Erythroblast (primary cell): ENCODE measurements around the gene MEF2C.

ENCODE experiments used
- DNase-seq, 2 experiments: peaks; one replicate each; lab custom pipeline; 2025; lab: John Stamatoyannopoulos, UW
- GATA1 ChIP-seq: IDR thresholded peaks from 2 replicates; pipeline ENCODE4 v1.6.1; 2011; ENCODE audit warnings: low read depth, mild to moderate bottlenecking, control low read depth, low read length, moderate library complexity
- POLR2A ChIP-seq: IDR thresholded peaks from 2 replicates; pipeline ENCODE4 v1.6.1; 2011; ENCODE audit warnings: mild to moderate bottlenecking, low read length

MEF2C gene

DNA sequence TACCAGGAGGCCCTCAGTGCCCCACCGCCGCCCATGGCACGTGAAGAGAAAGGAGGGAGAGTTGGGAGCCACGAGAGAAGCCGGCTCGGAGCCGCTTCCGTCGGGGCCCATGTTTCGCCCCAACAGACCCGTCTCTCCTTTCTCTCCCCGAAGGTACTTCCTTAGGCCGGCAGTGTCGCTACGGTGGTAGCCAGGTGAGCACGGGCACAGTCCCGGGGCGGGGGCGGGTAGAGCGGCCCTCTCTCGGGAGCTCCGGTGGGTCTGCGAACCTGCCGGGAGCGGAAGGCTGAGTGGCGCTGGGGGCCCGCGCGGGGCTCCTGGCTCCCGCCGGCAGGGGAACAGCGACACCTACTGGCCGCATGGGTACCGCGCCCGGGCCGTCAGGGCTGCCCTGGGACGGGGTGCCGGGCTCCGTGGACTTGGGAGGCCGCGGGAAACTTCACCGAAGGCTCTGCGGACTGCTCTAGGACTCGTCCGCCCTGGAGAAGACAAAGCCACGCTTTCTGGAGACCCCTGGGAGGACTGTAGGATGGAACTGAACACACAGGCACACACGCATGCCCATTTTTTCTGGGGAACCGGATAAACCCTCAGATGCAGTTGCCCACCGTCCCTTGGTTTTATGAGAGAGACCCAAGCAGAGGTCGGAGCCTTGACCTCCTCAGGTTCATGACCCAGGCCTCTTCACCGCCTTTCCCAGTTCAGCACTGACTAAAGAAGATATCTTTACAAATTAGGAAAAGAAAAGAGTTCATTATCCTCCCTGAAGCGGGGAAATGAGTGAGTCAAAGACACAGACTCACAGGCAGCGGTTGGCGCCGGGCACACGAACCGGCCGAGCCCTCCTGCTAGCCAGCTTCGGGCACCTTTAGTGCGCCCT lies 202.5 kb downstream of the MEF2C start:
- TF ChIP-seq POLR2A = no peak
- no peak for TF ChIP-seq GATA1
- peak; percentile 67 to 80 for DNase-seq

DNA sequence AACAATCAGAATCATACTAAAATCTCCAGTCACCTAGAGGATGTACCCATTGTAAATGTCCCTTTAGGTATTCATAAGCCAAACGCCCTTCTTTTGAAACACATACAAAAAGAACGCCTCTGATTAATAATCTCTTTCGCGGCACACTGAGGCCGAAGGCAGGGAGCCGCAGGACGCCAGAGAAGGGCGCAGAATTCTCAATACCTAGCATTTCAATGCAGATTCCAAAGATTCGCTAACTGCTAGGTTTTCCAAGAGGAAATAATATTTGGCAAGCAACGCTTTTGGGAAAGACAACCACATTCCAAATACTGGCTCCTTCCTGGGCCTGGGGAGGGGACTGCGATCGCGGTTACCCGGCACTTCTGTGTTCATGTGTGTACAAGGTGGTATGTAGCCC lies 203.3 kb downstream of the MEF2C start:
- TF ChIP-seq GATA1 (no peak), POLR2A (no peak)
- no peak for DNase-seq

DNA sequence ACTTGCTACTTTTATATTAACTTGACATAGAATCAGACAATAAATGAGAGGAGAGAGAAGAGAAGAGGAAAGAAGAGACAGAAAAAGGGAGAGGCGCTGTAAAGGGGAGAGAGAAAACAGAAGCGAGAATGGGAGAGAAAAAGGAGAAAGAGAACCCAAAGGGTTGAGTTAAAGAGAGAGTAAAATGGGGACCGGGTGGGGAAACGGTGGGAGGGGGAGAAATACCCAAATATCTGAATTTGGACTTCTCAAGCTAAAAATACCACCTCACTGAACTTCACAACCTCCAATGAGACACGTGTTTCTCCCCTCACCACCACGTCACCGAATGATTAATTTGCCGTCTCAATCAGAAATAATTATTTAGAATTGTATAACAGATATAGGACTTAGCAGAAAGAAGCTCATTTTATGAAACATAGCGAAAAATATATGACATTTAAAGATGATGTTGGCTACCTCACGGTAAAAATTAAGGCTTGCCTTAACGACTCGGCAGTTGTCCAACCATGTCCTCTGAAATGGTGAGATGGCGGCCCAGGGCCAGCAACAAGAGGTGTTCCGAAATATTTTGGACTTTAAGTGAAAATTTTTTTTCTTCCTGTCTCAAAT lies 204.1 kb downstream of the MEF2C start:
- DNase-seq = no peak
- TF ChIP-seq GATA1 (no peak), POLR2A (no peak)

DNA sequence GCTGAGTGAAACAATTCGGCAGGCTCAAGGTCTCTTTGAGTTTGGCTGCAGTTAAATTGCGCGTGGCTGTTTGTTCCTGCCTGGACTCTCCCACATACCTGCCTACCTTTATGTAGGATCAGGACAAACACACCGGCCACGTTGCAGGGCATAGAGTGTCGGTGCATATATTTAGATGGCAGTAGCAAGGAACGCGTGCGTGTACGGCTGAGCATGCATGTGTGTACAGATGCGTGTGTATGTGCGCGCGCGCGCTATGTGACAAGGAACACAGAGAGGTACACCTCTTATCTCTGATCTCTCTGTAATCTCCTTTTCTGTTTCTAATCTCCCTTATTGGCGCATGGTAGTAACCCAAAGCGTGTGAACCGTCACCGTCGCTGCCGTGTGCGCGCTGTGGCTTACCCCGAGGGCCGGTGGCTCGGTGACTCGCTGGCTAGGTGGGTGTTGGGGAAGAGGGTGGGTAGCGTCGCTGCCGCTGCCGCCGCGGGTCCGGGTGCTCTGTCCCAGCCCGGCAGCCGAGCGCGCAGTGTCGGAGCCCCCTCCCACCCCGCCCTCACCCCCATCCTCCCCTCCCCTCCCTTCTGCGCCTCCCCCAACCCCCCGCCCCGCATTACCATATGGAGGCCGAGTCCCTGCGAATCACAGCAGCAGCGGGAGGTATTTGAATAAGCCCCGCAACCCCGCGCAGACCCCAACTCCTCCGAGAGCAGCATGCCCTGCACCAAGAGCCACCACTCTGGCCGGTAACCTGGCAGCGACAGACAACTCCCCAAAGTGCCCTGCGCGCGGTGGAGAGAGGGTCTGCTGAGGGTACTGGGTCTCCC lies 204.8 kb downstream of the MEF2C start:
- no peak for TF ChIP-seq GATA1
- TF ChIP-seq POLR2A = no peak
- DNase-seq = no peak

GRCh38 chr5:88677376-88677895 lies 205.5 kb downstream of the MEF2C start:
- no peak for DNase-seq

GRCh38 chr5:88676637-88677375 lies 206.2 kb downstream of the MEF2C start:
- TF ChIP-seq GATA1 (no peak), POLR2A (no peak)
- DNase-seq = no peak

More at GRCh38 chr5:88677376-88677895, 205.5 kb downstream of the MEF2C start:
- TF ChIP-seq POLR2A = no peak
- TF ChIP-seq GATA1 = no peak

- no peak for TF ChIP-seq GATA1
- TF ChIP-seq POLR2A = no peak
- peak; percentile 18 to 37 for DNase-seq
Measured at GRCh38 chr5:88675708-88676636, 207.0 kb downstream of the MEF2C start.

GRCh38 chr5:88675168-88675707 lies 207.7 kb downstream of the MEF2C start:
- TF ChIP-seq GATA1 = no peak
- no peak for TF ChIP-seq POLR2A
- peak; percentile 34 to 35 for DNase-seq

DNA sequence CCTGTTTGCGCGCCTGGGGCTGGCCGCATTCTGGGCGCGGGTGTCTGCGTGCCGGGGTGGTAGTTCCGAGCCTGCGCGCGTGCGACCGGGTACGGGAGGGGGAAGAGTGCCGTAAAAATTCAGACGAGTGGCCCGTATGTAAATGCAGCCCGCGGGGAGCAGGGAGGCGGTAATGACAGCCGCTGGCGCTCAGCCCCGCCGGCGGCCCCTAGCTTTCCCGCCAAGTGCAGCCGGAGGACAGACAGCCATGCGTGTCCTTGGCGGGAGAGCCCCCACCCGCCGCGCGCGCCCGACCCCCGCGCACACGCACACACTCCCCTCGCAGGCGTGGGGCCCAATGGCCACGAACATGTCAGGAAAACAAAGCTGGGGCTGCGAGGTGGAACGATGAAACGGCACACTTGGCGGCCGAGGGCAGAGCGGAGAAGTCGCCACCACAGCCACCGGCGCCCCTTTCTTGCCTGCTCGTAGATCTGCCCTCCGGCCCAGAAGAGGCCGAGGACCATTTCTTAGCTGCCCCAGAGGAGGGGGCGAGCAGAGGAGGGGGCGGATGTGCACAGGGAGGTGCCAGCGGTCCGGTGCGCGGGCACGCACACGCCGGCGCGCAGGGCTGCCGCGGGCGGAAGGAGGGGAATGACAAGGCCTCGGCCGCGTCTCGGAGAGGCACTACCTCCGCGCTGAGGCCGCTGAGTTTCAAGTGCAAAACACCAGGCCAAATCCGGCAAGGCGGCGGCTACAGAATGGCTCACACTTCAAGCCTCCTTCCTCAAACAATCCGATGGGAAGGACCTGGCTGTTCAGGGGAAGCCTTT lies 208.4 kb downstream of the MEF2C start:
- peak; percentile 35 to 52 for DNase-seq

GRCh38 chr5:88673253-88674105 lies 209.5 kb downstream of the MEF2C start:
- DNase-seq = no peak
- TF ChIP-seq POLR2A = no peak

More for the DNA sequence above, 208.4 kb downstream of the MEF2C start:
- TF ChIP-seq GATA1 = no peak
- TF ChIP-seq POLR2A = no peak
